SKM-1 treated with dmso at 0.1 percent for 144 hours (cell line): Measurements from ENCODE around the gene RUNDC1.
"Not testable (repeated sequence)": the region's sequence is repeated elsewhere in the genome, so short reads cannot be mapped to it uniquely, and the experiment has no call there.

ENCODE experiments used
- DNase-seq: peaks from one replicate; lab custom pipeline; 2025; ENCODE audit not compliant: unreplicated experiment; lab: John Stamatoyannopoulos, UW

The RUNDC1 gene

DNA sequence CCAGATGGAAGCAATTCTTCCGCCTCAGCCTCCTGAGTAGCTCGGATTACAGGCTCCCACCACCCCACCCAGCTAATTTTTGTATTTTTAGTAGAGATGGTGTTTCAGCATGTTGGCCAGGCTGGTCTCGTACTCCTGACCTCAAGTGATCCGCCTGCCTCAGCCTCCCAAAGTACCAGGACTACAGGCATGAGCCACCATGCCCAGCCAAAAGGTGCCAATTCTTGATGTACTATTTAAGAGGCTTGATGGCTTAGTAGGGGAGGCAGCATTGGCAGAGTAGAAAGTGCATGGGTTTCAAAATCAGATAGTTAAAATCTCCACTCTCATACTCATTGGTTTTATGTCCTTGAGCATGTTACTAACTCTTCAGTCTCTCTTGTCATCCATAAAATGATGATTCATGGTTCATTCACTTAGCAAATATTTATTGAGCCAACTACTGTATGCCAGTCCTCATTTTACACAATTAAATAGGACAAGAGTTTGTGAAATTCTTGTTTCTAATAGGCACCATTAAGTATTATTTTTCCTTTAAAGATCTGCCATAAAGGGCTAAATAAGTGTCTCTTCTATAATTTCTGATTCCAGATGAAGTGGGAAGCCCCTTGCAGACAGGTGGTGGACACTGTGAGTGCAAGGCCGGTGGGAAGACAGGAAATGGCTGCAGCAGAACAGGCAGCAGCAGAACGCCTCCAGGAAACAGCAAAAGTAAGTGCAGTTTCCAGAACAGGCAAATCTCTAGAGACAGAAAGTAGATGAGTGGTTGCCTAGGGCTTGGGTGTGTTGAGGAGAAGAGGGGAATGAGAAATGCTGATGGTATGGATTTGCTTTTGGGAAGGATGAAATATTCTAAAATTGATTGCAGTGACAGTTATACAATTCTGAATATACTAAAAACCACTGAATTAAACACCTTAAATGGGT lies 9.6 kb downstream of the RUNDC1 start:
- DNase-seq: no peak

DNA sequence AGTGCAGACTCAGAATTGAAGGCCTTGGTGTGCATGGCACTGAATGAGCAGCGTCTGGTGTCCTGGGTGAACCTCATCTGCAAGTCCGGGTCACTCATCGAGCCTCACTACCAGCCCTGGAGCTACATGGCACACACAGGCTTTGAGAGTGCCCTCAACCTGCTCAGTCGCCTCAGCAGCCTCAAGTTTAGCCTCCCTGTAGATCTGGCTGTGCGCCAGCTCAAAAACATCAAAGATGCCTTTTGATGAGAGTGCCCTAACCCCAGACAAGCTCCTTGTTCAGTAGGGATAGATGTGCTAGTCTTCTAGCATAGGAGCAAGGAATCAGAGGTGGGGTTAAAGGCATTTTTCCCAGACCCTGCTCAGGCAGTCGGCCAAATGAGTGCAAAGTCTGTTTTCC lies 11.1 kb downstream of the RUNDC1 start:
- DNase-seq: no peak

DNA sequence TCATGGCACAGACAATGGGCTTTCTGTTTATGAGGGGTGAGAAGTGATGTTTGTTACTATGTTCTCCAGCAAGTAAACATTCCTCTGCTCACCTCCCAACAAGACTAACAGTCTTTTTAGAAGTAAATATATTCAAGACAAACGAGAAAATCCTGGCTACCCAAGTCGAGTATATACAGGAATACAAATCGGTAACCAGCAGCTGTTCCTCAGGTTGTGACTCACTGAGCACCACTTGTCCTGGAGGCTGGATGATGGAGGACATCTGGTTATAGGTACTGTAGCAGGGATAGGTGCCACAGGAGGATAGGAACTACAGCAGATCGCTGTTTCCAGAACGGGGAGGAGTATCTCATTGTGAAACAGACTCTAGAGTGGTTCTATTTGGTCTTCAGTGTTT lies 12.5 kb downstream of the RUNDC1 start:
- DNase-seq: no peak

DNA sequence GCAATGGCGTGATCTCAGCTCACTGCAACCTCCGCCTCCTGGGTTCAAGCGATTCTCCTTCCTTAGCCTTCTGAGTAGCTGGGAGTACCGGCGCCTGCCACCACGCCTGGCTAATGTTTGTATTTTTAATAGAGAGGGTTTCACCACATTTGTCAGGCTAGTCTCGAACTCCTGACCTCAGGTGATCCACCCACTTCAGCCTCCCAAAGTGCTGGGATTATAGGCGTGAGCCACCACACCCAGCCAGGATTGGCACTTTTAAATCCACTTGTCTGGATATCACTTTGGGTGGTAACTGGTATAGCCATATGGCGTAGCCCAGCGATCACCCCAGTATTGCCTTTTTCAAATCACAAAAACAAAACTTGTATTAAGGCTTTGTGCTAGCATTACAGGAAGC lies 13.5 kb downstream of the RUNDC1 start:
- DNase-seq: not testable (repeated sequence)

DNA sequence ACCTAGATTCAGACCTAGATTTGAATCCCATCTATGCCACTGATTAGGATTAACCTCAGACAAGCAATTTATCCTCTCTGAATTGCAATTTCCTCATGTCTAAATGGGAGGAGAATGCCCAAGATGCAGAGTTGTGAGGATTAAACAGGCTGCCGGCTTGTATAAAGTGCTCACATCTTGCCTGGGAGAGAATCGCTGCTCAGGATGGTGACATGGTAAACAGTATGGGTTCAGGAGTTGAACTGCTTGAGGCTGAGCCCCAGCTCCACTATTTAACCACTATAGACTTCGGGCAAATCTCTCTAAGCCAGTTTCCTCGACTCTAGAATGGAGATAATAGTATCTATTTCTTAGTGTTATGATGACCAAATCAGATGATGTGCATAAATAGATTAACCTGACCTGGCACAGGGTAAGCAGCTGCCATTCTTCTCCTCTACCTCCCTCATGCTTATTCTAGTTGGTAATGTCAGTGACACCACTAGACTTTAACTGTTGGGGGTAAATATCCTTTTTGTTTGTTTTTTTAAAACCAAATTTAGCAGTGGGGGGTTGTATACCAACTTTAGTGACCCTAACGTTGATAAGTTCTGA lies 17.1 kb downstream of the RUNDC1 start:
- no peak for DNase-seq

DNA sequence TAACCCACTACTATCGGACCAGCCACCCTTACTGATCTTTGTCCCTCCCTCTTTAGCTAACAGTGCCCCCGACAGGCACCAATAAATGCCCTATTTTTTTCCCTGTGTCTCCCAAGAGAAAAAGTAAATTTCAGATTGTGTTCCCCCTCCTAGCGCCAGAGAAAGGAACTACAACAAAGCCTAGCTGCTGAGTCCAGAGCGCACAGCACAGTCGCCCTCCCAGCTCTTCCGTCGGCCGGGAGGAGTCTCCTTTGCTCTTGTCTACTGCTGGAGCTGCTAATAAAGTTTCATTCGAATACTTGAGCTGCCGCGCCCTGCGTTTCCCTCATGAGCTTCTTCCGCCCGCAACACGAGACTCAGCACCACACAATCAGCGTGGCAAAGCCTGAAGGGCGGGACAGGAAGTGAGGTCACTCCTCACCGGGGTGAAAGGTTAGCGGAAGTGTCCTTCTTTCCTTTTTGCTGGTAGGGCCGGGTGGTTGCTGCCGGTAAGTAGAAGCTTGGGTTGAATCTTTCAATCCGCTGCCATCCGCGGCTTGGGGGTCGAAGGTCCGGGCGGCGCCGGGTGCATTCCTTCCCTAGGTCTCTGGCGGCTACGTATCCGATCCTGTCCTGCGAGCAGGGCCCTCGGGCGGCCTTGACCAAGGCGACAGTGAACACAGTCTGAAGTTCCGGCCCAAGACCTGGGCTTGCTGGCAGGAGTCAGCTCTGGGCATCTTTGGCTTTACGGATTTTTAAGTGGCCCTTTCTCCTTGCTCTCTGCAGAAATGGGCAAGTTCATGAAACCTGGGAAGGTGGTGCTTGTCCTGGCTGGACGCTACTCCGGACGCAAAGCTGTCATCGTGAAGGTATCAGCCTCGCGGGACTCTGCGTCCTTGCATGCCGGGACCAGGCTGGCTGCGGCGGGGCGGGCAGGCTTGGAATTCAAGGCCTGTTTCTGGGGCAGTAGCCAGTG lies 17.9 kb downstream of the RUNDC1 start, which contains the start of gene RPL27:
Gene RPL27, plus strand, starts transcription at position 436 of the 955 bp plus-strand sequence. Its CDS starts 332 bp downstream, at position 768.
- peak; percentile 100 for DNase-seq

DNA sequence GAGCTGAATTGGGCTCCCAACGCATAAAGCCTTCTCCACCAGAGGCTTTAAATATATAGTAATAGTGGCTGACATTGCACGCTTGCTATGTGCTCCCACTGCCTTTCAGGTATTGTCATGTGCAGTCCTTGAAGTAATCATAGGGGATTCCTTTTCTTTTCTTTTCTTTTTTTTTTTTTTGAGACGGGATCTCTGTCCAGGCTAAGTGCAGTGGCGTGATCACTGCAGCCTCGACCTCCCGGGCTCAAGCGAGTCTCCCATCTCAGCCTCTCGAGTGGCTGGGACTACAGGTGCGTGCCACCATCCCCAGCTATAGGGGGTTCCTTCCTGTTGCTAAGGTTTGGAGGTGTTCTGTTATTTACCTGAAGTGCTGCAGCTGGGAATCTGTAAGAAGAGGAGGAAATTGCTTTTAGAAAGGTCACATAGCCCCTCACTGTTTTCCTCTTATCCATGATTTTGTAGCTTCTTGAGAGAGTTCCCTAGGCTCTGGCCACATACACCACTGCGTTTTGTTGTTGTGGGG lies 18.7 kb downstream of the RUNDC1 start:
- DNase-seq: no peak

DNA sequence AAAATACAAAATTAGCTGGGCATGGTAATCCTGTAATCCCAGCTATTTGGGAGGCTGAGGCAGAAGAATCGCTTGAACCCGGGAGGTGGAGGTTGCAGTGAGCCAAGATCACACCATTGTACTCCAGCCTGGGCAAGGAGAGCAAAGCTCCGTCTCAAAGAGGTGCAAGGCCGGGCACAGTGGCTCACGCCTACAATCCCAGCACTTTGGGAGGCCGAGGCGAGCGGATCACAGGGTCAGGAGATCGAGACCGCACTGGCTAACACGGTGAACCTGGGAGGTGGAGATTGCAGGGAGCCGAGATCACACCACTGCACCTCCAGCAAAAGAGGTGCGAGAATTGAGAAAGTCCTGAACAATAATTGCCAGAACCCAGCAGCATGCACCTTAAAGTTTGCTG lies 20.5 kb downstream of the RUNDC1 start:
- not testable (repeated sequence) for DNase-seq

DNA sequence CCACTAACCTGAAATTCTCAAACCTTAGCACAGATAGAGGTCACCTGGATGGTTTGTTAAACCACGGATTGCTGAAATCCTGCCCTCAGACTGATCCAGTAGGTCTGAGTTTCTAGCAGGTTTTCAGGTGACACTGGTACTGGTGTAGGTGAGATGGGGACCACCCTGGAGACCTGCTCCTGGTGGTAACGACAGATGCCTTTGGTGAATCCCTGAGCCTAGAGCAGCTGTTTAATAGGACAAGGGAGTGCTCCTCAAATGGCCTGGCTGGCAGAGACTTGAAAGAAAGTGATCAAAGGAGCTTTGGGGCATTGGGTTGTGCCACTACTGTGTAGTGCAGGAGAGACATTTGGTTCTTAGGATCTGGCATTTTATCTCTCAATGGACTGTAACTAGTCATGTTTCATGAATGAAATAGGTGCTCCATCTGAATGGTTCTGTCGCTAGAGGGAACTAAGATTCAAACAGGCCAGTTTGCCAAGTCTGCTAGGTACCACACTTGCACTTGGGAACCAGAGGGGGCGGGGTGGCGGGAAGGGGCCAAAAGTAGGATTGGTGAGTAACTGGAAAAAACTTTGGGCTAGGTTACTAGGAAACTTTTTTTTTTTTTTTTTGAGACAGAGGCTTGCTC lies 23.3 kb downstream of the RUNDC1 start:
- no peak for DNase-seq

DNA sequence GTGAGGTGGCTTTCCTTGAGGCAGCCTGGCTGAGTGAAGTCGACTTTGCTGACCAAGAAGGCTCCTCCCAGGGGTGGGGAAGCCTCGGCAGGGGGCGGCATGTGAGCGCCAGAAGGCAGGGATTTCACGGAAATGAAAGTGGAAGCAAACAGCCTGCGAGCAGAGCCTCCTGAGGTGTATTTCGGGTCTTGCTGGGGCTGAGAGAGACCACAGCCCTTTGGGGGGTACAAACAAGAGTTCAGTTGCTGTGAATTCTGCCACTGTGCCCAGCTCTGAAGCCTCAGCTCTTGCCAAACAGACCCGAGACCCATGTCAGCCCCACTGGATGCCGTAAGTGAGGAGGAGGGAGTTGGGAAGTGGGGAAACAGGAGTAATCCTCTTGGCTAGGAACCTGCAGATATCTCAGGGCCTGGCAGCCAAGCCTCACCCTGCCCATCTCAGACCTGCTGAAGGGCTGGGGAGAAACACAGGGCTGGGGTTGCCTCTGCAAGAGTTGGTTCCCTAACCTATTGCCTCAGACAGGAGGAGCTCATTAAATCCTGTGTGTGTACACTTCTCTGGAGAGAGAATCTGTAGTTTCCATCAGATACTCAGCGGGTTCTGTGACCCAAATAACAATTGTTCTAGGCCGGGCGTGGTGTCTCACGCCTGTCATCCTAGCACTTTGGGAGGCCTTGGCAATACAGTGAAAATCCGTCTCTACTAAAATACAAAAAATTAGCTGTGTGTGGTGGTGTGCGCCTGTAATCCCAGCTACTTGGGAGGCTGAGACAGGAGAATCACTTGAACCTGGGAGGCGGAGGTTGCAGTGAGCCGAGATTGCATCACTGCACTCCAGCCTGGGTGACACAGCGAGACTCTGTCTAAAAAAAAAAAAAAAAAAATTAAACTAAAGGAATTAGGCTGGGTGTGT lies 26.5 kb downstream of the RUNDC1 start, which contains the start of gene IFI35:
Gene IFI35, plus strand, starts transcription at position 146 of the 913 bp plus-strand sequence. Its CDS starts 164 bp downstream, at position 310.
- peak; percentile 75 for DNase-seq

DNA sequence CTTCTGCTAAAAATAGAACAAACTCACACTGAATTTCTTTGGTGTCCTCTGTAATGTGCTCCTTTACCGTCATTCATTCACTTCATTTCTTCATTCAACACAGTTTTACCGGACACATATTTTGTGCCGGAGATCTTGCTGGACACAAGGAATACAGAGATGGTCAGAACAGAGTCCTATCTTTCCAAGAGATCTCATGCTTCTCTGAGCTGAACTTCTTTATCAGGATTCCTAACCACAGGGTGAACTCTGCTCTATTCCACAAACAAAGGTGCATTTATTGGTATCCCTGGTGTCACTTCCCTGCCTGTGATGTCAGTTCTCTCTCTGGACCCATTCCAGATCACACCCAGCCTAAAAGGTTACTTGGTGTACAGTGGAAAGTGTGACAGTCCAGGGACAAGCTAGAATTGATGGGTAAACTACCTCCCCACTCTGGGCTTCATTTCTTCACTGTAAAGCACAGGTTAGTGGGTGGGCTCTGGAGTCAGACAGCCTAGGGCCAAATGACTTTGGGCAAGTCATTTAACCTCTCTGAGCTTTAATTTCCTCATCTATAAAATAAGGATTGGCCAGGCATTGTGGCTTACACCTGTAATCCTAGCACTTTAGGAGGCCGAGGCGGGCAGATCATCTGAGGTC lies 30.4 kb downstream of the RUNDC1 start:
- DNase-seq: no peak

DNA sequence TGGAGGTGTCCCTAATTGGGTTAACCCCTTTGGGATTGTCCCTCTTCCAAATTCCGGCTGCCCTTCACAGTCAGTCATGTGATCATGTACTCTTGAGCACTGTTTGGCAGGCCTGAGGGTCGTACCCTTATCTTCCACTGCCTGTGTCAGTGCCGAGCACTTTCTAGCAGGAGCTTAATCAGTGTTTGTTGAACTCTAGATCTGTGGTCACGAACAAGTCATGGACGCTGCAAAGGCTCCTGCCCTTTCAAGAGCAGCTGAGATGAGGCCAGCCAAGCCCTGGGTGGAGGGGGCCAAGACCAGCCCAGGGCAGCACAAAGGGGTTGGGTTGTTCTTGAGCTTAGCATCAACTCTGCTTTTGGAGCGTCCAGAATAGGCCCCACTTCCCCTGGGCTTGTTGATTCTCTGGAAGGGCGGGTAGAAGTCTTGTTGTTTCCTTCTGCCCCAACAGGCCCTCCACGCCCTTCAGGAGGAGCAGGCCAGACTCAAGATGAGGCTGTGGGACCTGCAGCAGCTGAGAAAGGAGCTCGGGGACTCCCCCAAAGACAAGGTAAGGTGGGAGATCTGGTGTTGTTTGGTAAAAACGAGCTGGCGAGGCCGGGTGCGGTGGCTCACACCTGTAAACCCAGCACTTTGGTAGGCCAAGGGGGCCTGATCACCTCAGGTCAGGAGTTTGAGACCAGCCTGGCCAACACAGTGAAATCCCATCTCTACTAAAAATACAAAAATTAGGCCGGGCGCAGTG lies 31.5 kb downstream of the RUNDC1 start:
- no peak for DNase-seq

DNA sequence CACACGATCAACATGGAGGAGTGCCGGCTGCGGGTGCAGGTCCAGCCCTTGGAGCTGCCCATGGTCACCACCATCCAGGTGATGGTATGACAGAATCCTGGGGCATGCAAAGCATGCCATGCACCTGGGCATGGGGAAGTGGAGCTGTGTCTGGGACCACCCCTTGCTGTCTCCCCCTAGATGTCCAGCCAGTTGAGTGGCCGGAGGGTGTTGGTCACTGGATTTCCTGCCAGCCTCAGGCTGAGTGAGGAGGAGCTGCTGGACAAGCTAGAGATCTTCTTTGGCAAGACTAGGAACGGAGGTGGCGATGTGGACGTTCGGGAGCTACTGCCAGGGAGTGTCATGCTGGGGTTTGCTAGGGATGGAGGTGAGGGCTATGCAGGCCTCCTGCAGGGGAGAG lies 32.9 kb downstream of the RUNDC1 start:
- no peak for DNase-seq

DNA sequence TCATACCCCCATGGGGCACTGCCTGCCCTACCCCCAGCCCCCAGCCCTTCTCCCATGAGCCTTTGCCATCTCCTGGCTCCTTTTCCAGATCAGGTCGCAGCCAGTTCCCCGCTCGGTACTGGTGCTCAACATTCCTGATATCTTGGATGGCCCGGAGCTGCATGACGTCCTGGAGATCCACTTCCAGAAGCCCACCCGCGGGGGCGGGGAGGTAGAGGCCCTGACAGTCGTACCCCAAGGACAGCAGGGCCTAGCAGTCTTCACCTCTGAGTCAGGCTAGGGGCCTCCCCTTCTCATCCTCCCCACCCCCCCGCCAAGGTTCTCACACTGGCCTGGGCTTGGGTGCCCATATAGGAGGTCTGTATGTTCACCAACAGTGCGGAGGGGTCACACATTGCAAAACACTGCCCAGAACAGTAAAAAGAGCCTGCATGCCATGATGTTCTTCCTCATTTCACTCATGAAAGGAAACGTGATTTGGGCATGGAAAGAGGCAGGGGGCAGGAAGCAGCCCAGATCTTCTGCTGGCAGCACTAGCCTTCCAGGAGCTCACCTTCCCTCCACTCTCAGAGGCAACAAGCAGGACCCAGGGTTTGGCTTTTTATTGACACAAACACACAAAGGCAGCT lies 33.8 kb downstream of the RUNDC1 start:
- DNase-seq: no peak

DNA sequence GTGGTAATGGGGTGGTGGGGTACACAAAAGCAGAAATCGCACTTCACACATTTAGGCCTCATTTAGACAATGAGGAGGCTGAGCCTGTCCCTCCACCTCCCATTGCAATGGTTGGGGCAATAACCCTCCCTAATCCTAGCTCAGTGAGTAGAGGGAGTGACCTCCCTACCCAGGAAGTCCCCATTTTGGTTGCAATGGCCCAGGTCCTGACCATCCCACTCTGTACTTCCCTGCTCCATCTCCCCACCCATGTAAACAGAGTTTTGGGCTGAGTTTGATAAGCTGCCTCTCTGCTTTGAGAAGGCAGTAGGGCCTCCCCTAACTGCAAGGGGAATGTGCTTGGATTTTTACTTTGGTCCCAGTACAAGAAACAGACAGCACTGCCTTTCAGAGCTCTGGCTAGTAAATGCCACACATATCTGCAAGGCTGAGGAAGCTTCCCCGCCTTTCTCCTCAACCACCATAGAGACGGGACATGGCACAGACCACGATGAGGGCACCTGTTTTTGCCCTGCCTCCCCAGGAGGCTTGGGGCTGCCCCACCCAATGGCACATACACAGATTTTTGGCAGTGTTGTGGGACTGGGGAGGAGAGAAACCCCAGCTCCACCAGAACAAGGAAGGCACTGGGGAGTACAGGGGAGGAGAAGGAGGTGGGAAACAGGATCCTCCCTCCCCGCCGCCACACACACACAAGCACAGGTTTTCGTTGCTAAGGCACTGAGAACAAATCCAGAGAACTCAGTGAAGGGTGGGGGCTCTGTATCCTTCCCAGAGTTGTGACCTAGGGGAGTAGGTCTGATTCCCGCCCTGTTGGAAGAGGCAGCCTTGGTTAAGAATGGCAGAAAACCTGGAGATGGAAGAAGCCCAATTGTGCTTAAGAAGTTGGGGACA lies 34.5 kb downstream of the RUNDC1 start:
- DNase-seq: no peak

DNA sequence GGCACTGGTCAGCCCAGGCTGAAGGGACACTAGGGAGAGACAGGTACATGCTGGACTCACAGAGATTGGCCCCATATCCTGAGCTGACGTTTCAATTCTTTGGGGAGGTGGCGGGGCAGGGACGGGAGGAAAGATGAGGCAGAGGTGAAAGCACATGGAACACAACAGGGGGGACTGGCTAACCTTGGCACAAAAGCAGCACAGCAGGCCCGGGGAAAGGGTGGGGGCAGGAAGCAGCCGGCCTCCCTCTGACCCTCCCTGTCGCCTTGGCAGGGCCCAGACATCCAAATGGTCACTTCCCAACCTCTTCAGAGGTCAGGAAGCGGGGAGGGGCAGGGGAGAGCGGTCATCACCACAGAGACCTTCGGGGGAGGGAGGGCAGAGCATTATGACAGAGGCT lies 35.2 kb downstream of the RUNDC1 start:
- DNase-seq: no peak

DNA sequence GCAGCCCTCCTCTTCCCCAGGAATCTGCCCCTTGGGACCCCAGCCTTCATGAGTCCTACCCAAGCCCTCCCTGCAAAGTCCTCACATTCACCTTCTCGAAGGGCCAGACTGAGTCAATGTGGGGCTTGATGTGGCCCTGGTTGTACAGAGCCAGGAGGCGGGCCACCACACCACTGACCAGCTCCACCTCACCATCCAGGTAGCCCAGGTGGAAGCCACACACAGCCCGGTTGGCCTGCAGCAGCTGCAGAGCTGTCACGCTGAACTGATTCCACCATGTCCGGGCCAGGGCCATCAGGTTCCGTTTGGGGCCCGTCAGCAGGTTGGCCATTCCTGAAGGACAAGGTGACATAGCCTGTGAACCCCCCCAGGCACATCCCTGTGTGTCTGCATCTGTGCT lies 35.9 kb downstream of the RUNDC1 start:
- DNase-seq: no peak
